ENCODE results near the gene PRDM15.
"Not testable (repeated sequence)": the region's sequence is repeated elsewhere in the genome, so short reads cannot be mapped to it uniquely, and the experiment has no call there.

The PRDM15 gene

GRCh38 chr21:41796476-41797080, 82.6 kb downstream of the PRDM15 start:
- no peak for DNase-seq (ENCODE audit: low spot score)
- no peak for TF ChIP-seq CTCF (IDR thresholded peaks at IDR 0.05; ENCODE audit: extremely low read depth, missing control alignments)

GRCh38 chr21:41795726-41796125, 83.4 kb downstream of the PRDM15 start:
- TF ChIP-seq CTCF (IDR thresholded peaks at IDR 0.05; ENCODE audit: extremely low read depth, missing control alignments) = no peak
- no peak for DNase-seq (ENCODE audit: low spot score)

DNA sequence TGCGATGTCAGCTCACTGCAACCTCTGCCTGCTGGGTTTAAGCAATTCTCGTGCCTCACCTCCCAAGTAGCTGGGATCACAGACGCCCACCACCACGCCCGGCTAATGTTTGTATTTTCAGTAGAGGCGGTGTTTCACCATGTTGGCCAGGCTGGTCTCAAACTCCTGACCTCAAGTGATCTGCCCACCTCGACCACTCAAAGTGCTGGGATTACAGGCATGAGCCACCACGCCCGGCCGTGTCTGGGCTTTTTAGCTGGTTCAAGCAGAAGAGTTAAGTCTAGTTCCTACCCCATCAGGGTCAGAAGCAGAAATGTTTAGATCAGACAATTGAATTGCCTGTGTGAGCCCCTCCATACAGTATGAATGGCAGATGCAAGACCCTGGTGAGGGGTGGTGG, 84.5 kb downstream of the PRDM15 start:
- TF ChIP-seq CTCF (IDR thresholded peaks at IDR 0.05; ENCODE audit: extremely low read depth, missing control alignments) = no peak
- DNase-seq (ENCODE audit: low spot score) = no peak

GRCh38 chr21:41792711-41793110, 86.4 kb downstream of the PRDM15 start:
- no peak for DNase-seq (ENCODE audit: low spot score)
- TF ChIP-seq CTCF (IDR thresholded peaks at IDR 0.05; ENCODE audit: extremely low read depth, missing control alignments) = no peak

DNA sequence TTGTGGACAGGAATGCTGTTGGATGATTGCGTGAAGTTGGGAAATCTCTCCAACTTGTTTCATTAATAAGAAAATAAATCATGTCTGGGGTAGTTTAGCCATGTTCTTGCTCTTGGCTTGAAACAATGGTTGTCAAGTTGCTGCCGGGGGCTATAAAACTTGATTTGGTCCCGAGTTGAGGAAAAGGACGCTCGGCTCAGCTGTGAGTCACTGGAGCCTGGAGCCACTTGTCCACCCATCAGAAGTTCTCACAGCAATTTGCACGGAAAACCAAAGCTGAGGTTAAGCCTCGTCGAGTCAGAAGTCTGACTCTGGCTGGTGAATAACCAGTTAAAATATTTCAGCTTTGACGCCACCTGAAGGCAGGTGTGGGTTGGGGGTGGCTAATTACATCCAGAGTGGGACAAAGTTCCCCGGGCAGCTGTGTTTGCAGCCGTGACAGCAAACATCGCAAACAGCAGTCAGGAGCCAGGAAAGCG, 92.6 kb downstream of the PRDM15 start:
- TF ChIP-seq CTCF (IDR thresholded peaks at IDR 0.05; ENCODE audit: extremely low read depth, missing control alignments) = no peak
- DNase-seq (ENCODE audit: low spot score) = no peak

DNA sequence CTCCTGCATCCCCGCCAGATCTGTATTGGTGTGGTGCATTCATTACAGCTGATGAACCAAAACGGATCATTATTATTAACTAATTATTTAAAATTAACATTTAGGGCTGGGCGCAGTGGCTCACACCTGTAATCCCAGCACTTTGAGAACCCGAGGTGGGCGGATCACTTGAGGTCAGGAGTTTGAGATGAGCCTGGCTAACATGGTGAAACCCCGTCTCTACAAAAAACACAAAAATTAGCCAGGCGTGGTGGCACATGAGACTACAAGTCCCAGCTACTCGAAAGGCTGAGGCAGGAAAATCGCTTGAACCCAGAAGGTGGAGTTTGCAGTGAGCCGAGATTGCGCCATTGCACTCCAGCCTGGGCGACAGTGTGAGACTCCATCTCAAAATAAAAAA, 93.9 kb downstream of the PRDM15 start:
- not testable (repeated sequence) for DNase-seq (ENCODE audit: low spot score)

- no peak for TF ChIP-seq CTCF (IDR thresholded peaks at IDR 0.05; ENCODE audit: extremely low read depth, missing control alignments)
- DNase-seq (ENCODE audit: low spot score) = no peak
These were observed 94.6 kb downstream of the PRDM15 start for GRCh38 chr21:41784456-41785102.
